Measurements from ENCODE around the gene TAGLN2.

TAGLN2 gene

GRCh38 chr1:159946242-159947187, 21.2 kb upstream of the TAGLN2 start:
- H3K36me3 ChIP-seq (ENCODE audit: control insufficient read depth, insufficient read depth, low read length) = no peaks in the 10 kb centered on the region
- H3K9me3 ChIP-seq (ENCODE audit: control insufficient read depth, low read length) = no peaks in the 10 kb centered on the region
- H3K27me3 ChIP-seq (ENCODE audit: control insufficient read depth, insufficient read depth, low read length) = peaks cover 3% of the 10 kb centered on the region
- H3K4me3 ChIP-seq (ENCODE audit: low read length) = peak overlapping the region; percentile 15
- peaks cover 66% of the 10 kb centered on the region for H3K4me1 ChIP-seq (ENCODE audit: control insufficient read depth, insufficient read depth, low read length)
- H3K9ac ChIP-seq (ENCODE audit: low read length) = peak overlapping the region; percentile 67

- Histone ChIP-seq H3K9ac (ENCODE audit: low read length) (peak within 1 kb of the TSS; percentile 67), H3K36me3 (ENCODE audit: control insufficient read depth, insufficient read depth, low read length) (no peaks in the 10 kb centered on the region), H3K27me3 (ENCODE audit: control insufficient read depth, insufficient read depth, low read length) (peaks cover 3% of the 10 kb centered on the region)
Measured at GRCh38 chr1:159945483-159946241, 20.4 kb upstream of the TAGLN2 start, which contains the start of gene IGSF9. IGSF9 (minus strand) TSS chr1:159945613; CDS start chr1:159943454, 2,159 bp downstream.

GRCh38 chr1:159944623-159945455, 19.5 kb upstream of the TAGLN2 start:
- Histone ChIP-seq H3K27me3 (ENCODE audit: control insufficient read depth, insufficient read depth, low read length) (peaks cover 3% of the 10 kb centered on the region), H3K4me3 (ENCODE audit: low read length) (peak overlapping the region; percentile 54), H3K9ac (ENCODE audit: low read length) (peak overlapping the region; percentile 67), H3K36me3 (ENCODE audit: control insufficient read depth, insufficient read depth, low read length) (no peaks in the 10 kb centered on the region), H3K4me1 (ENCODE audit: control insufficient read depth, insufficient read depth, low read length) (peaks cover 81% of the 10 kb centered on the region), H3K9me3 (ENCODE audit: control insufficient read depth, low read length) (no peaks in the 10 kb centered on the region)

More at GRCh38 chr1:159945483-159946241, 20.4 kb upstream of the TAGLN2 start, which contains the start of gene IGSF9:
- Histone ChIP-seq H3K4me3 (ENCODE audit: low read length) (peak within 1 kb of the TSS; percentile 54), H3K9me3 (ENCODE audit: control insufficient read depth, low read length) (no peaks in the 10 kb centered on the region), H3K4me1 (ENCODE audit: control insufficient read depth, insufficient read depth, low read length) (peaks cover 74% of the 10 kb centered on the region)

DNA sequence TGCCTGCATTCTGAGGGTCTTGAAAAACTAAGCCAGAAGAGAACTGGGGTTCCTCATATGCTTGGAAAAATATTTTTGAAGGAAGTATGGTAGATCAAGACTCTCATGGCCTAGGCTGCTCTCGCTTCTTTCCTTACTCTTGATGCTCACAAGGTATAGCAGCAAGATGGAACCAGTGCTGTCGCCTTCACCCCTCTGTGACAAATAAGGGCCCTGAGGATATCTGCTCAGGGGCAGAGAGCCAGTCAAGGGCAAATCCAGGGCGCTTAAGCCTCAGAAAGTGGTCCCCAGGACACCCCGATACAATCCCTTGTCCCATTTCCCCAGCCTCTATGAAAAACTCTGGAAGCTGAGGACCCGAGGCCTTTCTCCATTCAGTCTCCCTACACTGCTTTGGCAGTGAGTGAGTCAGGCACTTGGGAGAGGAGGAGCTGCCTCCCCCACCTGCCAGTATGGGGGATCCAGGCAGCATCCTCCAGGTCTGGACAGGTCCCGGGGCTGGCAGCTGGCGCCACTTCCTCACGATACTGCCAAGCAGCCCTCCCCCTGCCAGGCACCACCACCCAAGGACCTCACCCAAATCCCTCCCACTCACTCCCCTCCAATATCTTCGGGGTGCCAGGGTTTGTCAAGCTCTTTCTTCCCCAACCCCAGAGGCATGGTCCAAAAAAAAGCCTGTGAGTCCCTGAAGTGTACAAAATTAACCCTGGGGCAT, 18.8 kb upstream of the TAGLN2 start:
- H3K4me1 ChIP-seq (ENCODE audit: control insufficient read depth, insufficient read depth, low read length) = peaks cover 79% of the 10 kb centered on the region
- no peaks in the 10 kb centered on the region for H3K36me3 ChIP-seq (ENCODE audit: control insufficient read depth, insufficient read depth, low read length)
- peaks cover 3% of the 10 kb centered on the region for H3K27me3 ChIP-seq (ENCODE audit: control insufficient read depth, insufficient read depth, low read length)
- H3K9me3 ChIP-seq (ENCODE audit: control insufficient read depth, low read length) = no peaks in the 10 kb centered on the region
- peak overlapping the region; percentile 25 for H3K4me3 ChIP-seq (ENCODE audit: low read length)
- peak overlapping the region; percentile 67 for H3K9ac ChIP-seq (ENCODE audit: low read length)

DNA sequence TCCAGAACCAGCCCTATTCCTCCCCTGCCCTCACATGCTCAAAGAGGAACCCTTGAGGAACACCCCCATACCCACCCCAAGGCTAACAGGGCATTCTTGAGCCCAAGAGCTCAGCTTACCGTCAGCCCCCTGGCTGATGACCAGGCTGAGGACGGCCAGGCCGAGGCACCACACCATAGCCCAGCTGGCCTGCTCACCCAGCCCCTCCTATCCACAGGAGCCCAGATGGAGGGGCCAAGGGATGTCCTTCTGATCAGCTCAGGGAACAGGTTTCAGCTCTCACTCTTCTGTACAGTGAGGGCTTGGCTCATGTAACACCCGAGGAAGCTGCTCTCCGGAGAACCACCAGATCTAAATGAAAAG, 18.0 kb upstream of the TAGLN2 start:
- Histone ChIP-seq H3K27me3 (ENCODE audit: control insufficient read depth, insufficient read depth, low read length) (peaks cover 3% of the 10 kb centered on the region), H3K36me3 (ENCODE audit: control insufficient read depth, insufficient read depth, low read length) (no peaks in the 10 kb centered on the region), H3K4me1 (ENCODE audit: control insufficient read depth, insufficient read depth, low read length) (peaks cover 79% of the 10 kb centered on the region), H3K9ac (ENCODE audit: low read length) (peak overlapping the region; percentile 67), H3K9me3 (ENCODE audit: control insufficient read depth, low read length) (no peaks in the 10 kb centered on the region), H3K4me3 (ENCODE audit: low read length) (no peak overlapping the region)

GRCh38 chr1:159942632-159943277, 17.4 kb upstream of the TAGLN2 start:
- H3K9me3 ChIP-seq (ENCODE audit: control insufficient read depth, low read length) = no peaks in the 10 kb centered on the region
- no peaks in the 10 kb centered on the region for H3K36me3 ChIP-seq (ENCODE audit: control insufficient read depth, insufficient read depth, low read length)
- peak overlapping the region; percentile 67 for H3K9ac ChIP-seq (ENCODE audit: low read length)
- H3K4me1 ChIP-seq (ENCODE audit: control insufficient read depth, insufficient read depth, low read length) = peaks cover 79% of the 10 kb centered on the region
- H3K27me3 ChIP-seq (ENCODE audit: control insufficient read depth, insufficient read depth, low read length) = peaks cover 3% of the 10 kb centered on the region
- H3K4me3 ChIP-seq (ENCODE audit: low read length) = no peak overlapping the region

- Histone ChIP-seq H3K27me3 (ENCODE audit: control insufficient read depth, insufficient read depth, low read length) (peaks cover 3% of the 10 kb centered on the region), H3K4me1 (ENCODE audit: control insufficient read depth, insufficient read depth, low read length) (peaks cover 85% of the 10 kb centered on the region), H3K9me3 (ENCODE audit: control insufficient read depth, low read length) (no peaks in the 10 kb centered on the region)
Measured at GRCh38 chr1:159941591-159942560, 16.6 kb upstream of the TAGLN2 start.

GRCh38 chr1:159941141-159941540, 15.8 kb upstream of the TAGLN2 start:
- H3K9ac ChIP-seq (ENCODE audit: low read length) = no peak overlapping the region
- H3K4me1 ChIP-seq (ENCODE audit: control insufficient read depth, insufficient read depth, low read length) = peaks cover 83% of the 10 kb centered on the region
- H3K36me3 ChIP-seq (ENCODE audit: control insufficient read depth, insufficient read depth, low read length) = no peaks in the 10 kb centered on the region
- no peak overlapping the region for H3K4me3 ChIP-seq (ENCODE audit: low read length)
- H3K27me3 ChIP-seq (ENCODE audit: control insufficient read depth, insufficient read depth, low read length) = peaks cover 3% of the 10 kb centered on the region
- H3K9me3 ChIP-seq (ENCODE audit: control insufficient read depth, low read length) = no peaks in the 10 kb centered on the region

More at GRCh38 chr1:159941591-159942560, 16.6 kb upstream of the TAGLN2 start:
- Histone ChIP-seq H3K9ac (ENCODE audit: low read length) (peak overlapping the region; percentile 18), H3K36me3 (ENCODE audit: control insufficient read depth, insufficient read depth, low read length) (no peaks in the 10 kb centered on the region), H3K4me3 (ENCODE audit: low read length) (no peak overlapping the region)

DNA sequence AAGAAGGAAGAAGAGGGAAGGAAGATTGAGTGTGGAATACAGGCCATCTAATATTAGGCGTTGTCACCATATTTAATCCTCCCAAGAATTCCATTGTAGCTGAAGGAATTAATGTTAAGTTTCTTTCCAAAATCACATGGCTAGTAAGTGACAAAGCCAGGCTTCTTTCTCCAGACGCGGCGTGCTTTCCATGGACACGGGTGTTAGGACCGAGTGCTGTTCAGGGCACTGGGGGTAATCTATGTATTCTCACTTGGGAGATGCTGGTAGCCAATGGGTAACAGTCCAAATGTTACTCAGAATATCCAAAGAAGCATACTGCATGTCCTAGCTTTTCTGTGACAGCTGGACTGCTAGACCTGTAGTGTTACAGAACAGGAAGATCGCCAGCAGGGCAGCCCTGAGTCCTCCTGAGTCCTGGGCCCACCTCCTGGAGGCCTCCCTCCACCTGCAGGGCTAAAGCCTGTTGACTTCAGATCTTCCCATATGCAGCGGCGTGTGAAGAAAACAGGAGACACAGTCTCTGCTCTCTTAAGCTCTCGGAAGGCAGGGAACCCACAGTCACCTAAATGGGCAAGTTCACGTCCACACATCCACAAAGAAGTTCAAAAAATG, 14.8 kb upstream of the TAGLN2 start:
- peaks cover 82% of the 10 kb centered on the region for H3K4me1 ChIP-seq (ENCODE audit: control insufficient read depth, insufficient read depth, low read length)
- H3K36me3 ChIP-seq (ENCODE audit: control insufficient read depth, insufficient read depth, low read length) = no peaks in the 10 kb centered on the region
- no peaks in the 10 kb centered on the region for H3K27me3 ChIP-seq (ENCODE audit: control insufficient read depth, insufficient read depth, low read length)
- no peaks in the 10 kb centered on the region for H3K9me3 ChIP-seq (ENCODE audit: control insufficient read depth, low read length)
- no peak overlapping the region for H3K4me3 ChIP-seq (ENCODE audit: low read length)
- no peak overlapping the region for H3K9ac ChIP-seq (ENCODE audit: low read length)

DNA sequence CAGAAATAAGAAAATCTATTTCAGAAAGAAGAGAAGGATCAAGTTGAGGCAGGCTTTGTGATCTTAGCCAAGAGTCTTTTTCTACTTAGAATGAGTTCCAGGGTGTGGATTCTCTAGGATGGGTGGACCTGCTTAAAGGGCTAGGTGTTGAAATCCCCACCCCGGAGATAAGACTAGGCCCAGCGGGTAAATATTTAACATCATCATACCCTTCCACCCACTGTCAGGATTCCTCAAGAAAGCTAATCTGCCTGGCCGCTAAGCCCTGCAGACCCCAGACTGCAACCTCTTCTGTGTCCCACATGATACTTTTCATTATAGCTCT, 14.3 kb upstream of the TAGLN2 start:
- H3K4me3 ChIP-seq (ENCODE audit: low read length) = no peak overlapping the region
- H3K9me3 ChIP-seq (ENCODE audit: control insufficient read depth, low read length) = no peaks in the 10 kb centered on the region
- peaks cover 82% of the 10 kb centered on the region for H3K4me1 ChIP-seq (ENCODE audit: control insufficient read depth, insufficient read depth, low read length)
- H3K9ac ChIP-seq (ENCODE audit: low read length) = no peak overlapping the region
- H3K27me3 ChIP-seq (ENCODE audit: control insufficient read depth, insufficient read depth, low read length) = no peaks in the 10 kb centered on the region
- no peaks in the 10 kb centered on the region for H3K36me3 ChIP-seq (ENCODE audit: control insufficient read depth, insufficient read depth, low read length)

All from mucosa of stomach (tissue), 1 donor.